Heart right ventricle (tissue), 16 donors: ENCODE measurements around the gene MB21D2. TPM values are rescaled to one million over a fixed set of nuclear protein-coding genes. Genes with fewer than 3 reads are reported as not detected.

Experiments used
- ATAC-seq, 8 donors: fragments of 200-7000 bp; cut with Tn5 transposase; one replicate each; pipeline ENCODE4 v1.9.1; 2020; ENCODE audit warnings: mild to moderate bottlenecking in 8 of 8, moderate library complexity in 8 of 8, moderate number of reproducible peaks in 1 of 8
- DNase-seq, 2 donors: peaks; one replicate each; pipeline ENCODE4 v3.0.0-alpha.2; 2020
- H3K27ac ChIP-seq, 10 donors: fragments of 200-600 bp; sonication (generic) in 2 of 10; one replicate each; pipeline versions ENCODE4 v1.5.0 to v1.8.0; 2020 to 2022; ENCODE audit warnings: mild to moderate bottlenecking in 3 of 10
- H3K27me3 ChIP-seq, 7 donors: fragments of 200-600 bp; one replicate each; pipeline ENCODE4 v1.8.0; 2021 to 2022; ENCODE audit warnings: mild to moderate bottlenecking in 2 of 7
- H3K36me3 ChIP-seq, 9 donors: fragments of 200-600 bp; sonication (generic) in 1 of 9; one replicate each; pipeline versions ENCODE4 v1.5.0 to v1.8.0; 2020 to 2022; ENCODE audit warnings: mild to moderate bottlenecking in 2 of 9
- H3K4me1 ChIP-seq, 9 donors: fragments of 200-600 bp; sonication (generic) in 1 of 9; one replicate each; pipeline versions ENCODE4 v1.5.0 to v1.8.0; 2020 to 2022; ENCODE audit warnings: mild to moderate bottlenecking in 4 of 9
- H3K4me3 ChIP-seq, 10 donors: fragments of 200-600 bp; sonication (generic) in 2 of 10; one replicate each; pipeline versions ENCODE4 v1.5.0 to v1.8.0; 2020 to 2022; ENCODE audit warnings: mild to moderate bottlenecking in 7 of 10, moderate library complexity in 2 of 10
- H3K9me3 ChIP-seq, 11 donors: fragments of 200-600 bp in 10 of 11; sonication (generic) in 2 of 11; one replicate each; pipeline versions ENCODE4 v1.5.0 to v1.8.0; 2013 to 2022; ENCODE audit warnings: mild to moderate bottlenecking in 2 of 11, control low read depth in 1 of 11, moderate library complexity in 1 of 11
- WGBS, 2 donors: extraction: QIAGEN DNeasy Blood & Tissue Kit; methylation state at CpG; one replicate each; pipeline ENCODE4 v1.1.7; 2013; ENCODE audit warnings: inconsistent platforms in 1 of 2; 5-methylcytosine and 5-hydroxymethylcytosine counted together
- intact Hi-C, 10 donors: fragments of 100-400 bp; cut with DNase I; formaldehyde crosslinking; loops; one replicate each; pipeline versions ENCODE4 v1.11.1 to v1.14.2; 2022
- polyA plus RNA-seq, 2 donors: library from polyadenylated mRNA; stranded (reverse); fragments of 200-250 nt; gene quantifications; one replicate each; pipeline ENCODE4 v1.2.3, GENCODE V29; 2013
- total RNA-seq, 10 donors: library from RNA; stranded (reverse); fragmentation: NEBNext Ultra II Directional in 3 of 10; extraction: Animal tissue kit (Norgen Biotek cat#: 25700) in 3 of 10; gene quantifications; one replicate each; pipeline versions ENCODE4 v1.2.1 to v1.2.4, GENCODE V29; 2021 to 2023
- TF ChIP-seq, protein P1 (sequence below), 9 donors: fragments of 200-600 bp; sonication (generic) in 2 of 9; IDR thresholded peaks; one replicate each; pipeline versions ENCODE4 v1.5.0 to v1.8.0; 2021 to 2022; ENCODE audit warnings: antibody characterized with exemption in 9 of 9, mild to moderate bottlenecking in 5 of 9, moderate library complexity in 1 of 9
- donor health status: Arrhythmogenic right ventricular cardiomyopathy.
- donor health status: ischemic (EF 13 %, LVEDD 7.1; RV severe dilation, severe dysfunction).
- donor health status: healthy with polysubstance abuse.
- donor health status: DM: no; HTN: yes; CAD: no.
- donor health status: DM: no; HTN: no; CAD: no.
- donor health status: ischemic (EF 25% LVEDD 6.9; RV normal size, moderate dysfunction).
- donor health status: ischemic (EF 25% LVEDD 5.7; RV mildly dilated, moderate dysfunction).
- donor health status: healthy.
- donor health status: DM: yes; HTN: yes; CAD: no.
- donor health status: Ischemic cardiomyopathy.
- donor health status: ischemic (EF 35%, LVEDD 5.7; RV mildly dilated, moderate dysfunction).
- donor health status: nonischemic (EF 11% LVEDD 7.7; RV severe dilation, severe dysfunction).
- donor health status: DM: yes; HTN: yes; CAD: no.
- donor health status: PGD.
- donor health status: ischemic (EF 29% LVEDD 5.4; RV normal size, mild dysfunction).
- donor health status: nonischemic (EF 23%, LVEDD 6.1; RV moderate dilation, normal function).

Gene MB21D2
- total and polyA plus RNA-seq, 12 donors: 0.80 to 4.4 (median 2.8) TPM

DNA sequence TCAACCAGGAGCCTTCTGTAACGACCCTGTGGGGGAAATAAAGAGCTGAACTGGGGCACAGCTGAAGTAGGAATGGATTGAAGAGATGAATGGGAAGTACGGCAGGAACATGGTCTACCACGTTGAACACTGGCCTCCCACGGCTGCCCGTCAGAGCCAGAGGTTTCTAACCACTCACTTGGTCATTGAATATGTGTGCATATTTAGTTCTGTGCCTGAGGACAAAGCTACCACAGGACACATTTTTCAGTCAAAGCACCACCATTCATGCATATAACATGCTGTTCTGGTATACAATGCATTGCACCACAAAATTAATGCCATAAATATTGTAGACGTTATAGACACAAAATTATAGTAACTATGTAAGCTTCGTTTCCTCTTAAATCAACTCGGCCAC, 75.5 kb downstream of the MB21D2 start:
- no peak overlapping the region for H3K4me3 ChIP-seq
- H3K36me3 ChIP-seq: no peaks in the 10 kb centered on the region
- no peak overlapping the region for H3K27ac ChIP-seq
- intact Hi-C loops: no loop called here
- no peaks in the 10 kb centered on the region for H3K9me3 ChIP-seq
- no peaks in the 10 kb centered on the region for H3K27me3 ChIP-seq
- no peak for DNase-seq
- TF ChIP-seq, protein P1, sequence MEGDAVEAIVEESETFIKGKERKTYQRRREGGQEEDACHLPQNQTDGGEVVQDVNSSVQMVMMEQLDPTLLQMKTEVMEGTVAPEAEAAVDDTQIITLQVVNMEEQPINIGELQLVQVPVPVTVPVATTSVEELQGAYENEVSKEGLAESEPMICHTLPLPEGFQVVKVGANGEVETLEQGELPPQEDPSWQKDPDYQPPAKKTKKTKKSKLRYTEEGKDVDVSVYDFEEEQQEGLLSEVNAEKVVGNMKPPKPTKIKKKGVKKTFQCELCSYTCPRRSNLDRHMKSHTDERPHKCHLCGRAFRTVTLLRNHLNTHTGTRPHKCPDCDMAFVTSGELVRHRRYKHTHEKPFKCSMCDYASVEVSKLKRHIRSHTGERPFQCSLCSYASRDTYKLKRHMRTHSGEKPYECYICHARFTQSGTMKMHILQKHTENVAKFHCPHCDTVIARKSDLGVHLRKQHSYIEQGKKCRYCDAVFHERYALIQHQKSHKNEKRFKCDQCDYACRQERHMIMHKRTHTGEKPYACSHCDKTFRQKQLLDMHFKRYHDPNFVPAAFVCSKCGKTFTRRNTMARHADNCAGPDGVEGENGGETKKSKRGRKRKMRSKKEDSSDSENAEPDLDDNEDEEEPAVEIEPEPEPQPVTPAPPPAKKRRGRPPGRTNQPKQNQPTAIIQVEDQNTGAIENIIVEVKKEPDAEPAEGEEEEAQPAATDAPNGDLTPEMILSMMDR (IDR thresholded peaks at IDR 0.05): no peak
- peaks cover 0 to 45% (median 12%) of the 10 kb centered on the region in 9 donors for H3K4me1 ChIP-seq
- WGBS, 2 donors: 90 to 92% methylated on average over 8 of the region's 8 CpGs
- no peak for ATAC-seq

DNA sequence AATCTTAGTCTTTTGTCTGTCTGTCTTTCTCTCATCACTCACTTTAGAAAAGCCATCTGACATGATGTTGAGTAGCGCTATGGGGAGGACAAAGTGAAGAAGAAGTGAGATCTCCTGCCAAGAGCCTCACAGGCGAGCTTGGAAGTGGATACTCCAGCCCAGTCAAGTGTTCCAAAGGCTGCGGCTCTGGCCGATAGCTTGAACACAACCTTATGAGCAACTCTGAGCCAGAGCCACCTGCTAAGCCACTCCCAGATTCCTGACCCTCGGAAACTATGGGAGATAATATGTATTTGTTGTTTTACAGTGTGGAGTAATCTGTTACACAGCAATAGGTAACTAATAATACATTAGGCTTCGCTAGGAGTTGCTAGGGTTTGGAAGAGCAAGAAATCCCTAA, 76.2 kb downstream of the MB21D2 start:
- 65 to 79% methylated on average over 6 of the region's 6 CpGs for WGBS, 2 donors
- peak in 2 of 8 donors; percentile 55 for ATAC-seq
- H3K36me3 ChIP-seq: no peaks in the 10 kb centered on the region
- no peak for DNase-seq
- intact Hi-C loops: no loop called here
- no peak overlapping the region for H3K4me3 ChIP-seq
- H3K27ac ChIP-seq: no peak overlapping the region
- TF ChIP-seq, protein P1 (IDR thresholded peaks at IDR 0.05): no peak
- H3K27me3 ChIP-seq: no peaks in the 10 kb centered on the region
- H3K4me1 ChIP-seq: peaks cover 0 to 48% (median 16%) of the 10 kb centered on the region in 9 donors
- no peaks in the 10 kb centered on the region for H3K9me3 ChIP-seq

DNA sequence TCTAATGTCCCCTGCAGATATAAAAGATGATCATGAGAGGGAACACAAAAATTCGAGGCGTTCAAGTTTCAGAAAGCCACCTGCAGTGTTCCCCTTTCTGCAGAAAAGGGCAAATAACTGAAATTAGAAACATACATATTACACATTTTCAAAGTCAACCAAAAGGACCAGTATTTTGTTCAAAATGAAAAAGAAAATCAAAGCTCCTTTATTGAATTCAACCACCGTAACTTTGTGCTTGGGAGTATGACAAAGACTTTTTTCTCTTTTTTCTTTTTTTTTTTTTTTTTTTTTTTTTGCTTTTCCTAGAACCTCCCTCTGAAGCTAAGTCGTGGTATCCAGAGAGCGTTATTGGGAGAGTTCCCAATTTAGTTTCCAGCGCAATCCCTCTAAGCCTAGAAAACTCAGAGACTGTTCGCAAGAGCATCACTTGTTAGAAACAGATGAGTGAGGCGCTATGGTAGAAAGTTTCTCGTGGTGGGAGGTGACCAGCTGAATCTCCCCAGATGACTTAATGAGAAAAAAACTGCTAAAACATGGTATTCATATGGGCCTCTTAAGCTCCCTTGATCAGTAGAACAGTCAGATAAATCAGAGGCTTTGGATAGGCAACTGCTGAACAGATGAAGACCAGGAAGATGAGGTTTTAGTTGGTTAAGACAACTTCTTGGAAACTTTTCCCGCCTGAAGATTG, 77.4 kb downstream of the MB21D2 start:
- Histone ChIP-seq H3K36me3 (no peaks in the 10 kb centered on the region), H3K9me3 (no peaks in the 10 kb centered on the region), H3K4me3 (no peak overlapping the region), H3K27ac (no peak overlapping the region), H3K27me3 (no peaks in the 10 kb centered on the region), H3K4me1 (peaks cover 0 to 57% (median 27%) of the 10 kb centered on the region in 9 donors)
- ATAC-seq (no peak), DNase-seq (no peak)
- WGBS, 2 donors: 88 to 94% methylated on average over 10 of the region's 10 CpGs
- TF ChIP-seq, protein P1 (IDR thresholded peaks at IDR 0.05): no peak
- intact Hi-C loops: no loop called here

DNA sequence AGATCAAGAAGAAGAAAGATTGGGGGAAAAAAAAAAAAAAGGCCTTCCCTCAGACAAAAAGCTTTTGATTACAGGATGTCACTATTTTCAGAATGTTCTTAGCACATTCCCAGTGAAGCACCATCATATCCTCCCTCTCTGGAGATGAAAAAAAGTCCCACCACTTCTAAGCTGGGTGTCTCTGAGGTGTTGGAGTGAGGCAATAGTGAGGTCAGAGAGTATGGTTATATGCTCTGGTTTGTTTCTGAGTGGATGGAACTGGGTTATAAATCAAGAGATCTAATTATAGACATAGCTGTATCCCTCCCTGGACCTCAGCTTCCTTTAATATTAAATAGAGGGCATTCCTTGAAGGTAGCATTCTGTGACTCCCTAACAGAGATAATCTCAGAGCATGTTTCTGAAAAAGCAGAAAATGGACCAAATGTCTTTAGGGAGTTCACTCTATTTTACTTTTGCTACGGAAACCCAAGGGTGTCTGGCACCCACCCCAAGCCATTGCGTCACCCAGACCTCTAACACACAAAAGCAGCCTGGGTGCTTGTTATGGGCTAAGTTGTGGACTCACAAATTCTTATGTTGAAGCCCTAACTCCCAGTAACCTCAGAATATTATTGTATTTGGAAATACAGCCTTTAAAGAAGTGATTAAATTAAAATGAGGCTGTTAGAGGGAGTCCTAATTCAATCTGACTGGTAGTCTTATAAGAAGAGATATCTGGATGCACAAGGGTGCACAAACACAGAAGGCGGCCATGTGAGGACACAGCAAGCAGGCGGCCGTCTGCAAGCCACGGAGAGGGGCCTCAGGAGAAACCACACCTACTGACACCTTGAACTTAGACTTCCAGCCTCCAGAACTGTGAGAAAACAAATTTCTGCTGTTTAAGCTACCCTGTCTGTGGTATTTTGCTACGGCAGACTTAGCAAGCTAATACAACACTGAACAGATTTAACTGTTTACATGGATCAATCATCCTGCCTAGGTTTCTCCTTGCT, 81.5 kb downstream of the MB21D2 start:
- Histone ChIP-seq H3K4me1 (peaks cover 0 to 58% (median 32%) of the 10 kb centered on the region in 9 donors), H3K27ac (peak overlapping the region in 8 of 10 donors; percentile 7 to 70 (median 37)), H3K4me3 (no peak overlapping the region), H3K9me3 (no peaks in the 10 kb centered on the region), H3K27me3 (no peaks in the 10 kb centered on the region), H3K36me3 (no peaks in the 10 kb centered on the region)
- ATAC-seq (peak; percentile 51 to 81 (median 72)), DNase-seq (peak in 1 of 2 donors; percentile 51)
- intact Hi-C loops: loop anchor here in 1 of 10 donors (5.0 kb wide), 1 partner anchor 36 kb away; no protein-coding TSS in a partner anchor
- TF ChIP-seq, protein P1 (IDR thresholded peaks at IDR 0.05): no peak
- WGBS, 2 donors: 59 to 60% methylated on average over 7 of the region's 7 CpGs
